ENCODE measurements around the gene KLC4. TPM values are rescaled to one million over a fixed set of nuclear protein-coding genes. Genes with fewer than 3 reads are reported as not detected.

KLC4 gene
- total and polyA plus RNA-seq, 9 of the 15 experiments (the other 6 are each of a cell fraction or from before 2014, with no cell fraction given): 1.7 to 16.2 (median 7.7) TPM

GRCh38 chr6:43103253-43103876 is 43.9 kb downstream of the KLC4 start:
- BruUV-seq (replicated peaks): no TSS peak
- no peak overlapping the region for H2AFZ ChIP-seq (ENCODE audit: low read depth, low read length)
- no peak overlapping the region for H3K4me3 ChIP-seq
- H3K4me2 ChIP-seq (ENCODE audit: insufficient read depth, low read length): no peak overlapping the region
- H3K9me3 ChIP-seq (replicated peaks; ENCODE audit: control insufficient read depth, insufficient read depth, low read depth, low read length): no peaks in the 10 kb centered on the region
- in situ Hi-C loops (cut with MboI): no loop called here
- H3K36me3 ChIP-seq (ENCODE audit: control insufficient read depth, insufficient read depth, low read length): no peaks in the 10 kb centered on the region
- H3K9me1 ChIP-seq (ENCODE audit: control insufficient read depth, insufficient read depth, low read length): no peaks in the 10 kb centered on the region
- DNase-seq (ENCODE audit: extremely low read depth in 1 of 4, low spot score in 3 of 4): no peak
- CTCF ChIA-PET (ENCODE audit: low intra/inter-chr PET ratio): no interaction called here
- no peak overlapping the region for H3K27ac ChIP-seq (ENCODE audit: extremely low read depth, low read depth, low read length)
- H3K4me1 ChIP-seq (replicated peaks in 1 of 2; ENCODE audit: control insufficient read depth in 2 of 2, insufficient read depth in 2 of 2, low read length in 2 of 2): no peaks in the 10 kb centered on the region
- no peaks in the 10 kb centered on the region for H3K27me3 ChIP-seq (ENCODE audit: control insufficient read depth in 2 of 2, insufficient read depth in 2 of 2, low read length in 2 of 2)
- POLR2A ChIA-PET: interaction anchor here (0.6 kb wide), 1 partner anchor 40 kb away, joined by 3 read pairs; no protein-coding TSS in a partner anchor
- no peaks in the 10 kb centered on the region for H3K79me2 ChIP-seq (ENCODE audit: control insufficient read depth, insufficient read depth, low read length)
- intact Hi-C loops (cut with micrococcal nuclease): no loop called here
- H3K9ac ChIP-seq (ENCODE audit: insufficient read depth in 1 of 2, low read depth in 2 of 2, low read length in 2 of 2): peak overlapping the region in 1 of 2 experiments; percentile 19; a peak in 1 of 4 replicates
- ATAC-seq: no peak
- H4K20me1 ChIP-seq (replicated peaks; ENCODE audit: control insufficient read depth, insufficient read depth, low read length): no peaks in the 10 kb centered on the region
- no peak for FAIRE-seq
- 15% methylated on average over 2 of the region's 2 CpGs for WGBS (ENCODE audit: insufficient coverage, low coverage, missing lambda C conversion rate)
- TF ChIP-seq ZNF134 (CRISPR knock-in tag; conservative IDR thresholded peaks at IDR 0.05) (no peak), KLF10 (CRISPR knock-in tag; IDR thresholded peaks at IDR 0.05) (no peak), STAG1 (CRISPR knock-in tag; IDR thresholded peaks at IDR 0.05; ENCODE audit: borderline replicate concordance) (no peak), CBFA2T2 (conservative IDR thresholded peaks at IDR 0.05) (no peak), TGIF2 (CRISPR knock-in tag; IDR thresholded peaks at IDR 0.05) (no peak), TRIM25 (IDR thresholded peaks at IDR 0.05; ENCODE audit: borderline replicate concordance) (no peak), SIN3A (IDR thresholded peaks at IDR 0.05; ENCODE audit: borderline replicate concordance in 2 of 2, control insufficient read depth in 1 of 2, low read depth in 2 of 2, low read length in 2 of 2) (no peak), TEAD4 (IDR thresholded peaks at IDR 0.05; ENCODE audit: low read length) (no peak), TEAD4 (CRISPR knock-in tag; IDR thresholded peaks at IDR 0.05; ENCODE audit: borderline replicate concordance) (no peak), PBX2 (CRISPR knock-in tag; IDR thresholded peaks at IDR 0.05; ENCODE audit: low read depth) (no peak), PBX2 (tag; conservative IDR thresholded peaks at IDR 0.05; ENCODE audit: low read depth) (no peak), JUN (IDR thresholded peaks at IDR 0.05; ENCODE audit: borderline replicate concordance, low read depth, low read length) (no peak), JUN (CRISPR knock-in tag; IDR thresholded peaks at IDR 0.05; ENCODE audit: borderline replicate concordance) (no peak), ZFX (CRISPR knock-in tag; IDR thresholded peaks at IDR 0.05) (no peak), CHD4 (IDR thresholded peaks at IDR 0.05; ENCODE audit: insufficient read depth, insufficient replicate concordance, low read depth, low read length, poor library complexity, severe bottlenecking) (no peak), ARID3A (IDR thresholded peaks at IDR 0.05; ENCODE audit: borderline replicate concordance, low read depth, low read length) (no peak), ZNF232 (CRISPR knock-in tag; IDR thresholded peaks at IDR 0.05) (no peak)
